Measurements from ENCODE around the gene FRY. TPM values are rescaled to one million over a fixed set of nuclear protein-coding genes. Genes with fewer than 3 reads are reported as not detected.

Gene FRY
- total RNA-seq, 2 experiments from 2014 or later: 3.0 to 7.0 TPM

DNA sequence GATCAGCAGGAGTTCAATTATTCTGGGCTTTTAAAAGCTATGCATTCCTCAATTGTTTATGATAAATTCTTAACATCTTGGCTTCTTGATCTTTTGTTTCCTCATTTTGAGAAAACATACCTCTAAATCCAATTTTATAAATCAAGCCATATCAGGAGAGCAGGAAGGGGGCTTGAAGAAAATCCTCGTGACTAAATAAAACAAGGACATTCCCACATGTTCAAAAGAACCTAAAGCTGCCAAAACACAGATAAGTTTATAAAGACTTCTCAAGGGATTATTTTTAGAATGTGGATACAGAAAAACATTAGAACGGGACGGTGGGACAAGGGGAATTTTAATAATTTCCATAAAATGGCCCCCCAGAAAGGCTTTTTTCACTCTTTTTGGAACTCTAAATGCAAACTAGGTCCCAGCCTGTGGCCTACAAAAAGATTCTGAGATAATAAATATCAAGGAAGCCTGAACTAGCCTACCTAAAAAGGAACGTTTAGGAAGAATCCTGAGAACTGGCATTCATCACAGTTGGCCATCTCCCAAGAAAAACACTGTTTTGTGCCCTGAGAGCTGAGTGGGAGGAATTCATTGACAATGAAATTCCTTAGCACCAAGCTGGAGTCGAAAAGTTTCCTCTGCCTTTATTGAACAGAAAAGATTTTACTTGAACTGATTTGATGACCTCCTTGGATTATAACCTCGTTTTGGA is 253.5 kb downstream of the FRY start:
- Histone ChIP-seq H3K4me3 (ENCODE audit: low read depth, low read length, poor library complexity, severe bottlenecking) (no peak overlapping the region), H3K4me1 (ENCODE audit: insufficient read depth, low read length, poor library complexity, severe bottlenecking) (no peaks in the 10 kb centered on the region), H3K36me3 (ENCODE audit: insufficient read depth, low read length) (no peaks in the 10 kb centered on the region), H3K27ac (ENCODE audit: low read depth, low read length, poor library complexity, severe bottlenecking) (no peak overlapping the region), H3K9me2 (ENCODE audit: insufficient read depth, low read length) (no peaks in the 10 kb centered on the region), H3K79me2 (ENCODE audit: insufficient read depth, low read depth, low read length) (no peaks in the 10 kb centered on the region), H3K9me3 (ENCODE audit: low read length) (no peaks in the 10 kb centered on the region), H2AFZ (ENCODE audit: low read length) (no peak overlapping the region), H3K4me2 (ENCODE audit: low read length) (no peak overlapping the region), H4K20me1 (ENCODE audit: insufficient read depth, low read length) (no peaks in the 10 kb centered on the region)
- intact Hi-C loops (cut with micrococcal nuclease; ENCODE audit: unreplicated experiment): no loop called here
- no peak for DNase-seq (ENCODE audit: low spot score)
- POLR2A ChIA-PET: interaction anchor here (0.7 to 1.0 kb wide), 2 partner anchors 96 to 278 kb away, joined by 3 to 5 read pairs; no protein-coding TSS in a partner anchor
- no TSS peak for BruUV-seq (replicated peaks)
- CTCF ChIA-PET (ENCODE audit: unreplicated experiment): no interaction called here
- no peak for TF ChIP-seq EZH2phosphoT487 (IDR thresholded peaks at IDR 0.05; ENCODE audit: borderline replicate concordance, low read depth, low read length)
- TF ChIP-seq, protein P1, sequence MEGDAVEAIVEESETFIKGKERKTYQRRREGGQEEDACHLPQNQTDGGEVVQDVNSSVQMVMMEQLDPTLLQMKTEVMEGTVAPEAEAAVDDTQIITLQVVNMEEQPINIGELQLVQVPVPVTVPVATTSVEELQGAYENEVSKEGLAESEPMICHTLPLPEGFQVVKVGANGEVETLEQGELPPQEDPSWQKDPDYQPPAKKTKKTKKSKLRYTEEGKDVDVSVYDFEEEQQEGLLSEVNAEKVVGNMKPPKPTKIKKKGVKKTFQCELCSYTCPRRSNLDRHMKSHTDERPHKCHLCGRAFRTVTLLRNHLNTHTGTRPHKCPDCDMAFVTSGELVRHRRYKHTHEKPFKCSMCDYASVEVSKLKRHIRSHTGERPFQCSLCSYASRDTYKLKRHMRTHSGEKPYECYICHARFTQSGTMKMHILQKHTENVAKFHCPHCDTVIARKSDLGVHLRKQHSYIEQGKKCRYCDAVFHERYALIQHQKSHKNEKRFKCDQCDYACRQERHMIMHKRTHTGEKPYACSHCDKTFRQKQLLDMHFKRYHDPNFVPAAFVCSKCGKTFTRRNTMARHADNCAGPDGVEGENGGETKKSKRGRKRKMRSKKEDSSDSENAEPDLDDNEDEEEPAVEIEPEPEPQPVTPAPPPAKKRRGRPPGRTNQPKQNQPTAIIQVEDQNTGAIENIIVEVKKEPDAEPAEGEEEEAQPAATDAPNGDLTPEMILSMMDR (conservative IDR thresholded peaks at IDR 0.05; ENCODE audit: low read length): no peak

DNA sequence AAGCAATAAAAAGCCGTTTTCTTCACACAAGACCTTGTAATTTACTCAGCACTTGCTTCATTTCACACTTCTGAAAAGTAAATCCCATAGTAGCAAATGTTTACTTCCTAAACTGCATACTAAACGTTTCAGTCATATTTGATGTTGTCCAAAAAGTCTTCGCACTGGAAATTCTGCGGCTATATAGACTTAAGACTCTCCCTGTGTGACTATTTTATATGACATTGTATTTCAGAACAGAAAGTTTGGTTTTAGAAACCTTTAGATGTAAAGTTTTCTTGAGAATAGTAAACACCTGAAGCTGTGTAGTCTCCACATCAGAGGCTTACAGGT is 254.0 kb downstream of the FRY start:
- TF ChIP-seq EZH2phosphoT487 (IDR thresholded peaks at IDR 0.05; ENCODE audit: borderline replicate concordance, low read depth, low read length): no peak
- BruUV-seq (replicated peaks): no TSS peak
- no peak for DNase-seq (ENCODE audit: low spot score)
- Histone ChIP-seq H3K79me2 (ENCODE audit: insufficient read depth, low read depth, low read length) (no peaks in the 10 kb centered on the region), H3K4me2 (ENCODE audit: low read length) (no peak overlapping the region), H4K20me1 (ENCODE audit: insufficient read depth, low read length) (no peaks in the 10 kb centered on the region), H3K9me2 (ENCODE audit: insufficient read depth, low read length) (no peaks in the 10 kb centered on the region), H3K4me1 (ENCODE audit: insufficient read depth, low read length, poor library complexity, severe bottlenecking) (no peaks in the 10 kb centered on the region), H3K36me3 (ENCODE audit: insufficient read depth, low read length) (no peaks in the 10 kb centered on the region), H3K27ac (ENCODE audit: low read depth, low read length, poor library complexity, severe bottlenecking) (no peak overlapping the region), H3K4me3 (ENCODE audit: low read depth, low read length, poor library complexity, severe bottlenecking) (no peak overlapping the region), H2AFZ (ENCODE audit: low read length) (no peak overlapping the region), H3K9me3 (ENCODE audit: low read length) (no peaks in the 10 kb centered on the region)
- intact Hi-C loops (cut with micrococcal nuclease; ENCODE audit: unreplicated experiment): no loop called here
- POLR2A ChIA-PET: interaction anchor here (0.7 to 1.0 kb wide), 2 partner anchors 150 to 278 kb away, joined by 3 read pairs; no protein-coding TSS in a partner anchor
- CTCF ChIA-PET (ENCODE audit: unreplicated experiment): no interaction called here

DNA sequence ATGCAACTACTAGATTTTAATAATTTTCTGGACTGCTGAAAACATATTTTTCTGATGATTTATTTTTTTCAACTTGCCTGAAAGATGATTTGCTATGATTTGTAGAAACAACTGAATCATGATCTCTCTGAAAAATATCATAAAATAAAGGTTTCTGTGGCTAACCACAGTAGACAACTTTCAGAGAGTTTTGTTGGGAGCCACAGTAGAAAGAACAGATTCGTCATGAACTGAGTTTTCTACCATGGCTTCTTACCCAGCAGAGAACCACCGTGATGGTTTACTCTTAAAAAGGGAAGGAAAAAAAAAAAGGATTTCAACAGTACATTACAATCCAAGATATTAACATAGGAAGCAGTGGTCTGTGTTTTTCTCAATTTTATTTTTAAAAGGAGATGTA is 265.6 kb downstream of the FRY start:
- no peak overlapping the region for H2AFZ ChIP-seq (ENCODE audit: low read length)
- no peaks in the 10 kb centered on the region for H3K36me3 ChIP-seq (ENCODE audit: insufficient read depth, low read length)
- H3K4me1 ChIP-seq (ENCODE audit: insufficient read depth, low read length, poor library complexity, severe bottlenecking): no peaks in the 10 kb centered on the region
- H3K79me2 ChIP-seq (ENCODE audit: insufficient read depth, low read depth, low read length): no peaks in the 10 kb centered on the region
- H3K27ac ChIP-seq (ENCODE audit: low read depth, low read length, poor library complexity, severe bottlenecking): no peak overlapping the region
- ChIA-PET POLR2A (interaction anchor here (1.3 kb wide), 1 partner anchor 9 kb away, joined by 6 read pairs; no protein-coding TSS in a partner anchor), CTCF (ENCODE audit: unreplicated experiment) (no interaction called here)
- TF ChIP-seq, protein P1 (conservative IDR thresholded peaks at IDR 0.05; ENCODE audit: low read length): no peak
- TF ChIP-seq EZH2phosphoT487 (IDR thresholded peaks at IDR 0.05; ENCODE audit: borderline replicate concordance, low read depth, low read length): no peak
- H3K9me3 ChIP-seq (ENCODE audit: low read length): no peaks in the 10 kb centered on the region
- no TSS peak for BruUV-seq (replicated peaks)
- H3K4me2 ChIP-seq (ENCODE audit: low read length): no peak overlapping the region
- no peak for DNase-seq (ENCODE audit: low spot score)
- no peaks in the 10 kb centered on the region for H3K9me2 ChIP-seq (ENCODE audit: insufficient read depth, low read length)
- no peaks in the 10 kb centered on the region for H4K20me1 ChIP-seq (ENCODE audit: insufficient read depth, low read length)
- intact Hi-C loops (cut with micrococcal nuclease; ENCODE audit: unreplicated experiment): no loop called here
- H3K4me3 ChIP-seq (ENCODE audit: low read depth, low read length, poor library complexity, severe bottlenecking): no peak overlapping the region
